Activated CD4-positive, alpha-beta T cell treated with anti-CD3 and anti-CD28 coated beads, Interleukin-2, amount 50 U/mL, for 1 hour (primary cell): ENCODE results near the gene RCBTB1.
A peak's percentile ranks its signal among the peaks of the same experiment; 100 is the strongest.
"Not testable (repeated sequence)": the region's sequence is repeated elsewhere in the genome, so short reads cannot be mapped to it uniquely, and the experiment has no call there.

Experiments
- DNase-seq: peaks from one replicate; pipeline ENCODE4 v3.0.0-alpha.2; 2020

Gene RCBTB1

DNA sequence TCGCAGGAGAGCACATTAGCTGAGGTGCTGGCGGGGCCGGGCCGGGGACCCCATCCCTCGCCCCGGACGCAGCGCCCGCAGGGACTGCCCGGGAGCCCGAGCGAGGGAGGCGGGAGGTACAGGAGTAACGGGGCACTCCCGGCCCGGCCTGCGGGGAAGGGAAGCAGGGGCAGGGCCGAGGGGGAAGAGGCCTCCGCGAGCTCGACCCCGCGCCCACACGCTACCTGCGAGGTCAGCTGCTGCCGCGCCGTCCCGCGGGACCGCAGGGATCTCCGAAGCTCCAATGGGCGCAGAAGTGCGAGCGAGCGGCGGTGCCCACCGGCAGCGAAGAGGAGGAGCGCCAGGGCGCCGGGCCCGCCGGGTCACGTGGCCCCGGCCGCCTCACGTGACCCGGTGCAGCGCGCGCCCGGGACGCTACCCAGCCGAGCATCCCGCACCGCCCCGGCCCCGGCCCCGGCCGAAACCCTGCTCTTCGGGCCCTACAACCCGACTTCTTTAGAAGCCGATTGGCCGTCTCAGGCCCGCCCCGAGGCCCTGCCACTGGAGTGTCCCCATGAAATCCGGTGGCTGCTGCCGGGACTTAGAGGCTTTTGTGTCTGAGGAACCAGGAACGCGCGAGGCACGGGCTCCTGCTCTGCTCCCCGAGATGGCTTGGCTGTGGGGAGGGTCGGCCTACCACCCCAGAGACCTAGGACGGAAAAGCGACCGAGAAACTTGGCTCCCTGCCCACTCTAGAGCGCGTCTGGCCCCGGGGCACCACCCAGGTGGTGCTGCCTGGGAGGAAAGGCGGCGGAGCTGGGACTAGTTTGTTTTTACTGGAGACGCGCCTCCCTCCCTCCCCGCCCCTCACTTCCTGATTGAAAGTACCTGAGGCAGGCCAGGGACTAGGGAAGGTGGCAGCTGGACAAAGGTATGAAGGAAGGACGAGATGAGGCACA lies at the start of gene RCBTB1:
Gene RCBTB1 (minus strand): TSS at position 339 of the 938 bp plus-strand sequence. CDS start 18,279 bp downstream, outside the sequence.
- DNase-seq: peak; percentile 62

DNA sequence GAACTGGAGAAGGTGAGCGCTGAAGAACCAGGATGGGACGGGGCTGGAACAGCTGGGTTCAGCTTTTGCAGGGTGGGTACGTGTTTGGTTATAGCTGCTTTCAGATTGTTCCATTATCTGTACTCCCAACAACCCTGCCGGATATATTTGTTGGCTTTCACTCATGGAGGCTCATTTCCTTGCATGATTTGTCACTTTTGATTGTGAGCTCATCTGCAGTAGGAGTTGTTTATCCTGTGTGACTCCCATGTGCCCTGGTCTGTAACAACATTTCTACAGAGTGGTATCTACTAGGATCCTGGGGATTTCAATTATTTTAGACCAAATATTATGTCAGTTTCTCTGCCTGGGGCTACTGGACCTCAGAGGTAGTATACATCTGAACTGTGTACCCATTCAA lies 48.4 kb upstream of the RCBTB1 start:
- no peak for DNase-seq

DNA sequence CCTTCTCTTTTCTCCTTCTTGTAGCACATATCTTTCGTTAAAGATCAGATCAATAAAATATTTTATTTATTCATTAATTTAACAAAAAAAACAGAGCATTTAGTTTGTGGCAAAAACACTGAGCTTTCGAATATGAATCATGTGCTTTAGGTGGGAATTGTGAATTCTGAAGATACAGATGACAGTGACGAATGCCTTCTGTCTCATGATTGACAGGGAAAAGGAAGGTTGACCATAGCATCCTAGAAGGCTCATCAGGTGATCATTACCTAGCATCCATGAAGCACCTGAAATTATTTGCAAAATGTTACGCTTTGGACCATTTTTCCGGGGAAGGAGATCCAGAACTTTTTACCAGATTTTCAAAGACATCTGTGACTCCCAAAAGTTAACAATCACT lies 46.8 kb upstream of the RCBTB1 start:
- no peak for DNase-seq

DNA sequence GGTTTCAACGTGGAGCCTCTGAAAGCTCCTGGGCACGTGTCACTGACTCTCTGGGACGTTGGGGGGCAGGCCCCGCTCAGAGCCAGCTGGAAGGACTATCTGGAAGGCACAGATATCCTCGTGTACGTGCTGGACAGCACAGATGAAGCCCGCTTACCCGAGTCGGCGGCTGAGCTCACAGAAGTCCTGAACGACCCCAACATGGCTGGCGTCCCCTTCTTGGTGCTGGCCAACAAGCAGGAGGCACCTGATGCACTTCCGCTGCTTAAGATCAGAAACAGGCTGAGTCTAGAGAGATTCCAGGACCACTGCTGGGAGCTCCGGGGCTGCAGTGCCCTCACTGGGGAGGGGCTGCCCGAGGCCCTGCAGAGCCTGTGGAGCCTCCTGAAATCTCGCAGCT lies 45.2 kb upstream of the RCBTB1 start:
- DNase-seq: no peak

DNA sequence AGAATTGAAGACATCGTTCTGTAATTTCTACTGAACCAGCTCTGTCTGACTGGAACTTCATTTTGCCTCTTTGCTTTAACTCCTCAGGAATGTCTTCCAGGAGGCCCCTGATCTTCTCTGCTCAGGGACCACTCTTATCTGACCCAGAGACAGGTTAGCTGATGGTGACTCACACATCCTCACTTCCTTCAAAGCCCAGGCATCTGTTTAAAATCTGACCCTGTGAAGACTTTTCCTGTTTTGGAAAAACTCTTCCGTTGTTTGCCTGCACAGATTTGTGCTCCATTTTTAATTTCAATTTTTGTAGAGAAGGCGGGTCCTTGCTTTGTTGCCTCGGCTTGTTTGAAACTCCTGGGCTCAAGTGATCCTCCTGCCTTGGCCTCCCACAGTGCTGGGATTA lies 44.6 kb upstream of the RCBTB1 start:
- no peak for DNase-seq

DNA sequence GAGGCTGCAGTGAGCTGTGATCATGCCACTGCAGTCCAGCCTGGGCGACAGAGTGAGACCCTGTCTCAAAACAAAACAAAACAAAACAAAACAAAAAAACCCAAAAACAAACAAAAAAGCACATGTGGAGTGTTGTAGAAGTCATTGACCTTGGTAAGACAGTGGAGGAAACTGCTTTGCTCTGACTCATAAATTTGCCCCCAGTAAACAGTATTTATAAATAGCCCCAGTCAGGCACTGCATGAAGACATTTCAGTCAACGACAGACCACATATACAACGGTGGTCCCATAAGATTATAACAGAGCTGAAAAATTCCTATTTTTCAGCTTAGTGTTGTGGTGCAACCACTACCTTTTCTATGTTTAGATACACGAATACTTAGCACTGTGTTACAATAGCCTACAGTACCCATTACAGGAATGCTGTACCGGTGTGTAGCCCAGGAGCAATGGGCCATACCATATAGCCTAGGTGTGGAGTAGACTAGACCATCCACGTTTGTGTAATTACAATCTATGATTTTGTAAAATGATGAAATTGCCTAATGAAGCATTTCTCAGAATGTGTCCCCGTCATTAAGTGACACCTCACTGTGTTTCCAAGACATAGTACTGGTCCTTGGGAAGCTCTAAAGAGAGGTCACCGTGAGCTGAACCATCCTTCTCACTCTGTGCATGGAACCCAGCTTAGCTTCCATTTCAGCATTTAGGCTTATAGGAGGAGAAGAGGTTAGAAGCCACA lies 44.0 kb upstream of the RCBTB1 start:
- no peak for DNase-seq

DNA sequence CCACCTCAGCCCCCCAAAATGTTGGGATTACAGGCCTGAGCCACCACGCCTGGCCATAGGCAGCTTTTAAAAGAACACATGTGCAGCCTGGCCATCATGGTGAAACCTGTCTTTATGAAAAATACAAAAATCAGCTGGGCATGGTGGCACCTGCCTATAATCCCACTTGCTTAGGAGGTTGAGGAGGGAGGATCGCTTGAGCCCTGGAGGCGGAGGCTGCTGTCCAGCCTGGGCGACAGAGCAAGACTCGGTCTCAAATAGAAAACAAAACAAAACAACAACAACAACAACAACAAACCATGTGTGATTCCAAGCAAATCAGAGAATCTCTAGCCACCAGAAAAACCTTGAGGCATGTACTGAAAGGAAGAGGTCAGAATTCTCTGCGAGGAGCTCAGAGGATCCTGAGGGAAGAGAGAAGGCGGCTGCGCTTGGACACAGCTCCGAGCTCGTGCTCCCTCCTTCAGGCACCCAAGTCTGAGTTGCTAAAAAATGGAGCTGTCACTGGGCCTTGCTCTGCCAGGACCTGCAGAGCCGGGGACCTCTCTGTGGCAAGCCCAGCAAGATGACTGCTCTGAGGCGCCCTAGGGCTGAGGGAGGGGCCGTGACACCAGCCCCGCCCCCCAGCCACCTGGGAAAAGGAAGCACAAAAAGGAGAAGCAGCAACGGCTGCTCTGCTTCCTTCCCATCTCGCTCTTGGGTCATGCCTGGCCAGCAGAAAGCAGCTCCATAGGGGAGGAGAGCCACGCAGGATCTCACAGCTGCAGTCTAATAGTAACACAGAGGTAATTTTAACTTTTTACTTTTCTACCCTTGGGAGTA lies 42.7 kb upstream of the RCBTB1 start, which contains the start of gene ARL11:
Gene ARL11 (plus strand): TSS at position 677 of the 822 bp plus-strand sequence. CDS start 1,941 bp downstream, outside the sequence.
- DNase-seq: peak; percentile 45

DNA sequence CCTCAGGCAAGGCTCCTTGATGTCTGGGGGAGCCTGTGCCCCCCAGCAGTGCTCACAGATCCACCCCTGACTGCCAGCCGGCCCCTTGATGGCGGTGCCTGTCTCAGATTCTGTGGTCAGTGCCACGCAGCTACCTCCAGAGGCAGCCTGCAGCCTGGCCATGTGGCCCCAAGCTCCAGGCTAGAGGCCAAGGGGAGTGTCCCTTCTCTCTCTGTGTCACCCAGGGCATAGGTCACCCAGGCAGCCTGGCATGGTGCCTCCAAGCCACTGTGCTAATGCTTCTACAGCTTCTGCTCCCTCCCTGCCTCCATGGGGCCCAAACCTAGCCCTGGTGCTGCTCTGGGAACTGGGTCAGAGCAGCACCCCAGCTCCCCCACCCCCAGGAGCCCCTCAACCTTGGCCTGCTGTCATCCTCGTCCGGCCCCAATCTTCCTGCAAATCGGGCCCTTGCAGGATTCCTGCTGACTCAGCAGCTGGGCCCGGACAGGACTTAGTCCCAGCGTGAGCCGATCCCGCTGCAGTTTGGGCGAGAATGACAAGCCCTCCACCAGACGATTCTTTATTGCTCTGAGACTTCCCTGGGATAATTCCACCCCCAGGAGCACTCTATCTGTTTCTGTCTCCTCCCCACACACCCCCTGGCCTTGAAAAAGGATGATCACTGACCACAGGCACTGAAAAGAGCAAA lies 40.2 kb upstream of the RCBTB1 start:
- no peak for DNase-seq

DNA sequence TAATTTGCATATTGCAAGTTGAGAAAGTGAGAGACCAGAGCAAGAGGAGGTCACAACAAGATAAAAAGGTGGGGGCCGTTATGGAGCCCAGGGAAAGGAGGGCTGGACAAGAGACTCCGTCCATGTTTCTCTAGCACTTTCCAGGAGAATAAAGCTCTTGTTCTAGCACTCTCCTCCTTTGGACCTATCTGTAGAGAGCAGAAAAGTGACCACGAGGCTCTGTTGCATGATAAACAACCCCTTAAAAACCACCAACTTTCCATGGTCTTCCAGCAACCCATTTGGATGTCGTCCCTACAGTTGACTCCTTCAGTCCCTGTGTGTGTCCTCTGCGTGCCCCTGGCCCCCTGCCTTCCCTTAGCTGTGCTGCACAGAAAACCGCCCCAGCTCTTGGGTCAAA lies 38.9 kb upstream of the RCBTB1 start:
- no peak for DNase-seq

DNA sequence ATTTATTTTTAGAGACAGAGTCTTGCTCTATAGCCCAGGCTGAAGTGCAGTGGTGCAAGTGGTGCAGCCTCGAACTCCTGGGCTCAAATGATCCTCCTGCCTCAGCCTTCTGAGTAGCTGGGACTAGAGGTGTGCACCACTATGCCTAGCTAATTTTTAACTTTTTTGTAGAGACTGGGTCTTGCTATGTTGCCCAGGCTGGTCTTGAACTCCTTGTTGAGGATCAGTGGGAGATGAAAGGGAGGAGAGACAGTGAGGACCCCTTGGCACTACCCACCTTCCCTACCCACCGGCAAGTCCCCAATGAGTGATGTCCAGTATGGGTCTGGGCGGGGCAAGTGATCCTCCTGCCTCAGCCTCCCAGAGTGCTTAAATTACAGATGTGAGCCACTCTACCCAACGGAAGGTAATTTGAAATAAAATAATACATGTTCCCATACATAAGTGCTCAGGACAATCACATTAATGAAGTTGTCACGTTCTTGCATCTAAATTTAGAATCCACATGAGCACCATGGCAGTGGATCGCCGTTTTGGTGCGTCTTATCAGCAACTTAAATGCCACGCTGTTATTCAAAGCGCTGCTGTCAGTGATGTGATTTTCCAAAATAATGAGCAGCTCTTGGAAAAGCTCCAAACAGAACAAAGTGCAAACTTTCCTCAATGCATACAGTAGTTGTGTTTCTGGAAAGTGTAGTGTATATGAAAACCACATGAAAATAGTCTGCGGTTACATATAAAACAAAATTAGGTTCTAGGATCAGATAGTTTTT lies 37.0 kb upstream of the RCBTB1 start:
- DNase-seq: no peak

DNA sequence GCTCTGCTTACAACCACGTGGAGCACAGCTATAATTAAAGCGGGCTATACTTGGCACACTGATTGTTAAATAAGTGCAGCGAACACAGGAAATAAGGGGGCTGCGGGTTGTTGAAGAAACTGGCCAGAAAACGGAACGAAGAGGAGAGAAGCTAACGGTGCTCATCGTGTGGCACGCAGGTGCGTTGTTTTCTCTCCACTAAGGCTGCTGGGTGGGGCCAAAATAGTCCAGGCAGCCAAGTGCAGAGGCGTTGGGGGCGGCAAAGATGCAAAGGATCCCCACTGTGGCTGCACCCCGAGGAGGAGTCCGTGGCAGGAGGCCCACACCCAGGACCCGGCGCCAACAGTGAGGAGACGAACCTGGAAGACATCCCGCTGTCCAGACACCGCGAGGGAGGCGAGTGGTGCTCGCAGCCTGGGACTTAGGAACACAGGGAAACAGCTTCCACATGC lies 34.8 kb upstream of the RCBTB1 start:
- DNase-seq: no peak

DNA sequence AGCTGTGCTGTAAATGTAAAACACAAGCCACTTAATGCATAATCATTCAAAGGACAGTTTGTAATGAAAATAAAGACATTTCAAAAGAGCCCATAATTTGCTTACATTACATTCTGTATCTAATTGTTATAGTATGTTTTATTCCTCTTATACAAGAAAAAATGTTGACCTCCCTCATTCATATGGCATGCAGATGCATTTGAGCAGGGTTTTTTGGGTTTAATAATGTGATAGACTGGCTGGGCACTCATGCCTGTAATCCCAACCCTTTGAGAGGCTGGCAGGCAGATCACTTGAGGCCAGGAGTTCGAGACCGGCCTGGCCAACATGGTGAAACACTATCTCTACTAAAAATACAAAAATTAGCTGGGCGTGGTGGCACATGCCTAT lies 31.3 kb upstream of the RCBTB1 start:
- DNase-seq: no peak

DNA sequence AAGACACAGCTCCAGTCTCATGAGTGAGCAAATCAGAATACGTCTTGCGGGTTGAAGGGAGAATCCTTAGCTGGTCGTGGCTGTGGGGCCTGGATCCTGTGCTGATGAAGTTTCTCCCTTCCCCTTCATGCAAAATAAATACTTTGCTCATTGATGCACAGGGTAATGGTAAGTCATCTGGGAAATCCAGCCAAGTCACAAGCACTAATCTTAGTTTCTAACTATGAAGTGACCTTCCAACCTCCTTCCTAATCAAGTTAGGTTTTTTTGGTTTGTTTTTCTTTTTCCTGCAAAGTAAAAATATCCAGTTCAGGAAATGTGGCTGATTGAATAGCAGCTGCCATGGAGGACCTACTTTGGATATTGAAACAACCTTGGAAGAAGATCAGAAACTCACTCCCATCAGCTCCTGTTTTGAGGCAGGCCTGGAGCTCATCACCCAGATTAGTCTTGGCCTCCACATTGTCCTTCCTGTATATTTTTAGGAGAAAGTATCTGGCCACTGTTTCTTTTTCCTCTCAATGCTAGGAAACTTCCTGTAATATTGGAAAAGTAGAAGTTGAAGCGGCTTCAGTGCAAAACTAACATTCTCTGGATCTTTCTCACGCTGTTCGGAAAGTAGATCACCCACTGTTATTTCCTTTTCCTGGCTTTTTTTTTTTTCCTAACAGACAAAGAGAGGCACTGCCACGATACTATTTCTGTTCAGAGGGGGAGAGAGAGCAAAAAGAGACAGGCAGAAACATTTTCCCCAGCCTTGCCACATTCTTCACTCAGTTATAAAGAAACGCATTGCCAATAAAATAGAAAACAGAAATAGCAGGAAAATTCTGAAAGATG lies 30.7 kb upstream of the RCBTB1 start:
- DNase-seq: no peak

DNA sequence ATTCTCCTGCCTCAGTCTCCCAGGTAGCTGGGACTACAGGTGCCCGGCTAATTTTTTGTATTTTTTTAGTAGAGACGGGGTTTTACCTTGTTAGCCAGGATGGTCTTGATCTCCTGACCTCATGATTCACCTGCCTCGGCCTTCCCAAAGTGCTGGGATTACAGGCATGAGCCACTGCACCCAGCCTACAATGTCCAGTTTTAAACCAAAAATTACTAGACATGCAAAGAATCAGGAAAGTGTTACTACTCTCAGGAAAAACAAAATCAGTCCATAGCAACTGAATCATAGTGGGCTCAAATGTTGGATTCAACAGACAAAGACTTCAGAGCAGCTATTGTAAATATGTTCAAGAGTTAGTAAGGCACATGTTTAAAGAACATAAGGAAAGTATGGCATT lies 26.7 kb upstream of the RCBTB1 start:
- DNase-seq: not testable (repeated sequence)

DNA sequence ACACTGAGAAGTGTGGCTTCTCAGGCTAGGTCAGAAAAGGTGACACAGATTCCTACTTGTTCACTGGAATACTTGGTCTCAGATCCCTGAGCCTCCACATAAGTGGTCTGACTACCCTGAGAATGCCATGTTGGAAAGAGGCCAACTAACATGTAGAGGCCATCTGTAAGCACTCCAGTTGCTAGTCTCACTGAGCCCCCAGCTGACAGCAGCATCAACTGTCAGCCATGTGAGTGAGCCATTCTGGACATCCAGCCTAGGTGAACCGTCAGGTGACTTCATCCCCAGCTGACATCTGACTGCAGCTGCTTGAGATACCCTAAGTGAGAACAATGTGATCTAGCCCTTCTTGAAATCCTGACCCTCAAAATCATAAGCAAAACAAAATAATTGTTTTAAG lies 24.8 kb upstream of the RCBTB1 start:
- DNase-seq: no peak

DNA sequence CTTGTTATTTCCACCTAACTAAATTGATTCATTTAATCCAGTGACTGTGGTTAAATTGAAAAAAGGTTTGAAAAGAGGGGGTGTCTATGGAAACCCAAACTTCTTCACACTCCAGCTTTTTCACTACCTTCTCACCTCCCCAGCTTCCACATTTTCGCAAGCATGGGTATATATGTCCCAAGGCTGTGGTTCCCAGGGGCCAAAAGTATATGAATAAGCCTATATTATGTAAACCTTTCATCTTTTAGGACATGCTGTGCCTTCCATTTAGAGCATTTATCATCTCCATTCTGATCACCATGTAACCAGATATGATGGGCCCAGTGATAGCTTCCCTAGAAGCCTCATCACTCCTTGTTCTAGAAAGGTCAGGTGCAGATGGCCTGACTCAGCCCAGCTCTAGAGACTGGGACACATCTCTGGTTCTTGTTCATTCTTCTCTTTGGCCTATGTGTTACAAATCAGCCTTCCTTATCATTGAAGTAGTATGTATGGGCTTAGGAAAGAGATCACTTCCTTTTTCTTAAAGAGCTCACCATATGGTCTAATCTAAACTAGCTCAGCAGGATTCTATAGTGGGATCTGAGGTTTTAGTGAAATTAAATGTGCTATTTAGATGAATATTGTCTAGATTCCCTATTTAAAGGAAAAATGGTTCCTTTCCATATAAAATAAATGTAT lies 23.4 kb upstream of the RCBTB1 start:
- DNase-seq: no peak

DNA sequence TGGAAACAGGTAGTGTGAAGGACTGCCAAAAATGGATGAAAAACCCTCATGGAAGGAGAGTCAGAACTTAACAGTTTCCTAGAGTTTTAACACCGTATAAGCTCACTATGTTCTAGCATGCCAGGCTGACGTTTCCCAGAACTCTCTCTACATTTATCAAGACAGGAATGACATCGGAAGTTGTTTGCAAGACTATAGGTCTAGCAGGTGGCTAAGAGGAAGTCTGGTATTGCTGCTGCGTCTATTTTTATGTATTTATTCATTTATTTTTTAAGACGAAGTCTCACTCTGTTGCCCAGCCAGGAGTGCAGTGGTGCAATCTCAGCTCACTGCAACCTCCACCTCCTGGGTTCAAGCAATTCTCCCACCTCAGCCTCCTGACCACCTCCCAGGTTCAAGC lies 22.4 kb upstream of the RCBTB1 start:
- no peak for DNase-seq

DNA sequence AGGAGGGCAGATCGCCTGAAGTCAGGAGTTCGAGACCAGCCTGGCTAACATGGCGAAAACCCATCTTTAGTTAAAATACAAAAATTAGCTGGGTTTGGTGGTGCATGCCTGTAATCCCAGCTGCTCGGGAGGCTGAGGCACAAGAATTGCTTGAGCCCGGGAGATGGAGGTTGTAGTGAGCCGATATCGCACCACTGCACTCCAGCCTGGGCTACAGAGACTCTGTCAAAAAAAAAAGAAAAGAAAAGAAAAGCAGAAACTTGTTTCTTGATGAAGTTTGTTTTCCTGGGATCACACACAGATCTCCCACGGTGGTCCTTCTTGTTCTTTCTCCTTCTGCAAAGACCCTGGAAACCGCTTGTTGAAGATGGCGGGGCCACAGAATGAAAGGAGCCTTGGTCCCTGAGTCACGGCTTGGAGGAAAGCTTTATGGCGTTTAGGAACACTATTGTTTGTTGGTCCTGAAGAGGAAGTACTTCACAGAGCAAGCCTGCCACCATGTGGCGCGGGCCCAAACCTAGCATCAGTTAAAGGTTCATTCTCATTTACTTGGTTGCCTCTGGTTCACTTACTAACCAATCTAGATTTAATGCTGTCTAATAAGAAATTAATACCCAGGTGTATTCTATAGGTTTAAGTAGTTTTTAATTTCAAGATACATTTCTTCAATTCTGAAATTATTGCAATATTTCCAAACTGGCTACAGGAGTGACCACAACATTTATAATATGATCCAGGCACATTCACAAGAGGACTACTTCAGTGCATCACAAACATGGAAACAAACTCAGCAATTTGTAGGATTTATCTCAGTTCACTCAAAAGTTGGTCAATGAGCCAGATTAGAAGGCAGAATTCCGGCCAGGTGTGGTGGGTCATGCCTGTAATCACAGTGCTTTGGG lies 21.6 kb upstream of the RCBTB1 start:
- DNase-seq: peak; percentile 77

DNA sequence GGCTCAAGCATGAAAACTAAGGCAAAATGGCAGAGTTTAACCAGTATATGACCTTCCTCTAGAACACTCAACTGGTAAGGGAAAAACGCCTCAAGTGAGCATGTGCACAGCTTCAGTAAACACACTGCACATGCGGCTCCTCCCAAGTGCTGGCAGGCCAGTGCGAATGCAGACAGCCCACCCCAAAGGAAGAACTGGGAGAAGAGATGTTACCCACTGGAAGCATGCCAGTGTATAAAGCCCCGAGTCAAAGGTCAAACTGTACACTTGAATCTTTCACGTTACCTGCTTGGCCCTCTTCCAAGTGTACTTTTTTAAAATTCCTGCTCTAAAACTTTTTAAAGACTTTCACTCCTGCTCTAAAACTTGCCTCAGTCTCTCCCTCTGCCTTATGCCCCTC lies 19.2 kb upstream of the RCBTB1 start:
- no peak for DNase-seq
